IMR-90 (cell line): ENCODE data around the gene STAT3. TPM values are rescaled to one million over a fixed set of nuclear protein-coding genes. Genes with fewer than 3 reads are reported as not detected.

ENCODE experiments used
- ATAC-seq: fragments of 200-7000 bp; cut with Tn5 transposase; 2 replicates; pipeline ENCODE4 v1.9.1; 2020; ENCODE audit warnings: low read depth, mild to moderate bottlenecking, moderate library complexity
- BruUV-seq: library from RNA; stranded (reverse); fragments of 400-500 nt; replicated peaks from 2 replicates; lab custom pipeline; 2021; lab: Mats Ljungman, UMichigan
- CTCF ChIA-PET: fragments of 300-600 bp; formaldehyde crosslinking; extraction: SDS; loops from one replicate; lab custom pipeline; 2021; ENCODE audit warnings: antibody characterized with exemption; lab: Yijun Ruan, JAX
- POLR2A ChIA-PET: fragments of 300-600 bp; sonication (Branson Sonifier 250); formaldehyde crosslinking; loops from one replicate; lab custom pipeline; 2022; ENCODE audit warnings: antibody characterized with exemption; ENCODE audit not compliant: unreplicated experiment; lab: Charles Lee
- DNase-seq: peaks from one replicate; pipeline ENCODE4 v3.0.0; 2013
- H2AFZ ChIP-seq: replicated peaks from 2 replicates; pipeline ENCODE3; 2013; ENCODE audit warnings: low read length, mild to moderate bottlenecking; ENCODE audit not compliant: poor library complexity
- H2AK5ac ChIP-seq: 2 replicates; pipeline ENCODE4 v1.6.1; 2013; ENCODE audit warnings: low read depth, low read length, inconsistent platforms
- H2AK9ac ChIP-seq: replicated peaks from 2 replicates; pipeline ENCODE3; 2013; ENCODE audit warnings: mild to moderate bottlenecking, low read depth, low read length, moderate library complexity; ENCODE audit not compliant: poor library complexity
- H2BK120ac ChIP-seq: 2 replicates; pipeline ENCODE4 v1.6.1; 2013; ENCODE audit warnings: low read depth, low read length, inconsistent platforms
- H2BK15ac ChIP-seq: 3 replicates; pipeline ENCODE4 v1.6.1; 2013; ENCODE audit warnings: low read depth, low read length, inconsistent platforms
- H2BK20ac ChIP-seq: 2 replicates; pipeline ENCODE4 v1.6.1; 2013; ENCODE audit warnings: low read depth, mild to moderate bottlenecking, inconsistent platforms, low read length, moderate library complexity
- H2BK5ac ChIP-seq: 2 replicates; pipeline ENCODE4 v1.6.1; 2013; ENCODE audit warnings: mild to moderate bottlenecking, low read depth, low read length, inconsistent platforms; ENCODE audit not compliant: poor library complexity, severe bottlenecking
- H3K14ac ChIP-seq: replicated peaks from 2 replicates; pipeline ENCODE4 v1.6.1; 2013; ENCODE audit warnings: low read depth, low read length, inconsistent platforms
- H3K18ac ChIP-seq: 2 replicates; pipeline ENCODE4 v1.6.1; 2013; ENCODE audit warnings: low read depth, low read length, control low read depth
- H3K23ac ChIP-seq: 2 replicates; pipeline ENCODE4 v1.6.1; 2013; ENCODE audit warnings: low read depth, low read length, inconsistent platforms
- H3K27ac ChIP-seq: 2 replicates; pipeline ENCODE4 v1.5.1; 2013; ENCODE audit warnings: mild to moderate bottlenecking, control low read depth, low read length; ENCODE audit not compliant: insufficient read depth
- H3K27me3 ChIP-seq: 2 replicates; pipeline ENCODE4 v1.6.1; 2013; ENCODE audit warnings: low read length; ENCODE audit not compliant: control insufficient read depth, insufficient read depth
- H3K36me3 ChIP-seq: 2 replicates; pipeline ENCODE4 v1.6.1; 2013; ENCODE audit warnings: low read length, mixed read lengths; ENCODE audit not compliant: control insufficient read depth, insufficient read depth
- H3K4ac ChIP-seq: 2 replicates; pipeline ENCODE4 v1.6.1; 2013; ENCODE audit warnings: low read depth, low read length, inconsistent platforms
- H3K4me1 ChIP-seq: 2 replicates; pipeline ENCODE4 v1.6.1; 2013; ENCODE audit warnings: low read length, mixed read lengths; ENCODE audit not compliant: control insufficient read depth, insufficient read depth
- H3K4me2 ChIP-seq: 2 replicates; pipeline ENCODE4 v1.6.1; 2013; ENCODE audit warnings: low read depth, mild to moderate bottlenecking, control low read depth, low read length, moderate library complexity
- H3K4me3 ChIP-seq: 2 replicates; pipeline ENCODE4 v1.5.1; 2013; ENCODE audit warnings: low read depth, mild to moderate bottlenecking, control low read depth, low read length, moderate library complexity; ENCODE audit not compliant: insufficient read depth
- H3K56ac ChIP-seq: 2 replicates; pipeline ENCODE4 v1.6.1; 2013; ENCODE audit warnings: low read length, inconsistent platforms; ENCODE audit not compliant: insufficient read depth; ENCODE audit errors: extremely low read depth
- H3K79me1 ChIP-seq, 2 experiments: 2 replicates each; pipeline ENCODE4 v1.6.1; 2013; ENCODE audit warnings: low read length in 2 of 2, inconsistent platforms in 1 of 2, low read depth in 1 of 2
- H3K9ac ChIP-seq: 2 replicates; pipeline ENCODE4 v1.6.1; 2013; ENCODE audit warnings: low read depth, low read length, control low read depth
- H3K9me1 ChIP-seq: 2 replicates; pipeline ENCODE4 v1.6.1; 2013; ENCODE audit warnings: low read length, inconsistent platforms; ENCODE audit not compliant: insufficient read depth
- H3K9me3 ChIP-seq: 2 replicates; pipeline ENCODE4 v1.6.1; 2013; ENCODE audit warnings: low read length; ENCODE audit not compliant: control insufficient read depth, insufficient read depth
- H4K20me1 ChIP-seq: 2 replicates; pipeline ENCODE4 v1.6.1; 2013; ENCODE audit warnings: low read length, inconsistent platforms; ENCODE audit not compliant: insufficient read depth
- H4K5ac ChIP-seq: 2 replicates; pipeline ENCODE4 v1.6.1; 2013; ENCODE audit warnings: mild to moderate bottlenecking, low read depth, low read length, control low read depth
- H4K8ac ChIP-seq, 2 experiments: 2 replicates each; pipeline ENCODE4 v1.6.1; 2013; ENCODE audit warnings: low read depth in 2 of 2, low read length in 2 of 2, control low read depth in 1 of 2, inconsistent platforms in 1 of 2
- H4K91ac ChIP-seq: 2 replicates; pipeline ENCODE4 v1.6.1; 2013; ENCODE audit warnings: low read depth, low read length, inconsistent platforms; ENCODE audit not compliant: insufficient read depth
- BHLHE40 ChIP-seq: fragments of 150-350 bp; IDR thresholded peaks from 2 replicates; pipeline ENCODE4 v1.6.1; 2016; ENCODE audit warnings: mild to moderate bottlenecking, low read depth, low read length
- CEBPB ChIP-seq: IDR thresholded peaks from 2 replicates; pipeline ENCODE4 v1.6.1; 2012; ENCODE audit warnings: low read depth, low read length, improper control_type of control experiment
- CHD1 ChIP-seq: IDR thresholded peaks from 2 replicates; pipeline ENCODE4 v1.6.1; 2012; ENCODE audit warnings: low read depth, low read length, improper control_type of control experiment
- CTCF ChIP-seq: conservative IDR thresholded peaks from 2 replicates; pipeline ENCODE4 v1.5.1; 2012; ENCODE audit warnings: mild to moderate bottlenecking, low read depth, low read length, improper control_type of control experiment
- FOS ChIP-seq: fragments of 150-350 bp; IDR thresholded peaks from 2 replicates; pipeline ENCODE4 v1.6.1; 2016; ENCODE audit warnings: low read depth, low read length
- MAFK ChIP-seq: IDR thresholded peaks from 2 replicates; pipeline ENCODE4 v1.6.1; 2012; ENCODE audit warnings: low read depth, low read length, improper control_type of control experiment
- MAZ ChIP-seq: IDR thresholded peaks from 2 replicates; pipeline ENCODE4 v1.6.1; 2012; ENCODE audit warnings: low read depth, mild to moderate bottlenecking, low read length, improper control_type of control experiment, moderate library complexity, borderline replicate concordance
- MXI1 ChIP-seq: IDR thresholded peaks from 2 replicates; pipeline ENCODE4 v1.6.1; 2012; ENCODE audit warnings: low read depth, mild to moderate bottlenecking, low read length, moderate library complexity, borderline replicate concordance
- NFE2L2 ChIP-seq: fragments of 150-350 bp; IDR thresholded peaks from 2 replicates; pipeline ENCODE4 v1.6.1; 2016; ENCODE audit warnings: low read depth, mild to moderate bottlenecking, low read length
- POLR2A ChIP-seq: IDR thresholded peaks from 2 replicates; pipeline ENCODE4 v1.6.1; 2012; ENCODE audit warnings: mild to moderate bottlenecking, low read depth, low read length
- RAD21 ChIP-seq: IDR thresholded peaks from 2 replicates; pipeline ENCODE4 v1.6.1; 2012; ENCODE audit warnings: low read length, improper control_type of control experiment
- RCOR1 ChIP-seq: IDR thresholded peaks from 2 replicates; pipeline ENCODE4 v1.6.1; 2012; ENCODE audit warnings: mild to moderate bottlenecking, low read length, improper control_type of control experiment; ENCODE audit not compliant: insufficient replicate concordance
- RFX5 ChIP-seq: IDR thresholded peaks from 2 replicates; pipeline ENCODE4 v1.8.0; 2012; ENCODE audit warnings: low read depth, mild to moderate bottlenecking, low read length, moderate library complexity
- SMC3 ChIP-seq: fragments of 150-350 bp; IDR thresholded peaks from 2 replicates; pipeline ENCODE4 v1.6.1; 2016; ENCODE audit warnings: low read depth, mild to moderate bottlenecking, antibody characterized with exemption, low read length, moderate library complexity
- USF2 ChIP-seq: fragments of 150-350 bp; IDR thresholded peaks from 2 replicates; pipeline ENCODE4 v1.6.1; 2017; ENCODE audit warnings: mild to moderate bottlenecking, antibody characterized with exemption, low read length, low read depth
- WGBS, 2 experiments: methylation state at CpG; one replicate each; pipeline versions ENCODE4 v1.1.5 to v1.1.7; 2013; ENCODE audit warnings: missing lambda C conversion rate in 2 of 2; ENCODE audit not compliant: insufficient read length in 1 of 2; ENCODE audit errors: extremely low coverage in 2 of 2; 5-methylcytosine and 5-hydroxymethylcytosine counted together
- dilution Hi-C: fragments of 300-500 bp; cut with HindIII; formaldehyde crosslinking; loops from one replicate; pipeline ENCODE4 v1.14.3; 2018; ENCODE audit warnings: low sequenced_read_pairs; ENCODE audit not compliant: unreplicated experiment
- in situ Hi-C: fragments of 300-500 bp; cut with MboI; formaldehyde crosslinking; loops from 3 replicates; pipeline ENCODE4 v1.14.3; 2019; ENCODE audit warnings: low sequenced_read_pairs, inconsistent platforms, mixed read lengths
- intact Hi-C: fragments of 100-400 bp; cut with micrococcal nuclease; formaldehyde crosslinking; loops from 2 replicates; pipeline ENCODE4 v1.10.0; 2022
- polyA plus RNA-seq, 3 experiments: library from polyadenylated mRNA; depleted of rRNA; stranded (reverse); fragments of >200 nt; gene quantifications; 2 replicates each; pipeline ENCODE4 v1.2.3, GENCODE V29; 2012; ENCODE audit warnings: low replicate concordance in 1 of 3
- total RNA-seq: library from RNA; depleted of rRNA; stranded (reverse); fragments of >200 nt; gene quantifications from 2 replicates; pipeline ENCODE4 v1.2.3, GENCODE V29; 2012
- TF ChIP-seq, protein P1 (sequence below): fragments of 150-350 bp; IDR thresholded peaks from 2 replicates; pipeline ENCODE4 v1.6.1; 2016; ENCODE audit warnings: low read depth, mild to moderate bottlenecking, low read length, moderate library complexity, borderline replicate concordance

STAT3 gene
- total and polyA plus RNA-seq, 2 of the 4 experiments (the other 2 are of a cell fraction) = 47.2 to 66.3 TPM

DNA sequence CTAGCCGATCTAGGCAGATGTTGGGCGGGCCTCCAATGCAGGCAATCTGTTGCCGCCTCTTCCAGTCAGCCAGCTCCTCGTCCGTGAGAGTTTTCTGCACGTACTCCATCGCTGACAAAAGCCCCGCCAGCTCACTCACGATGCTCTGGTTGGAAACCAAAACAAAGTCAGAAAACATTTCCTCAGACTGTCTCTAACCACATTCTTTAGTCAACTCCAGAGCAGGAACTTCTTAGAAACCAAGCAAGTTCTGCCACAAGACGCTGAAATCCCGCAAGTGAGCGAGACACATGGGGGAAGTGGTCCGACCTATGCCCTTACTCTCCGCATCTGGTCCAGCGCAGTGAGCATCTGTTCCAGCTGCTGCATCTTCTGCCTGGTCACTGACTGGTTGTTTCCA lies 50.8 kb downstream of the STAT3 start:
- Histone ChIP-seq H3K4me1 (peaks cover 12% of the 10 kb centered on the region), H3K9me1 (peaks cover 15% of the 10 kb centered on the region), H4K5ac (no peak overlapping the region), H4K8ac (no peak overlapping the region), H3K4ac (no peak overlapping the region), H2AK9ac (no peak overlapping the region), H2BK120ac (no peak overlapping the region), H3K18ac (no peak overlapping the region), H2BK15ac (no peak overlapping the region), H3K4me3 (no peak overlapping the region), H2BK20ac (no peak overlapping the region), H3K36me3 (peaks cover 66% of the 10 kb centered on the region), H3K56ac (no peak overlapping the region), H4K20me1 (peaks cover 21% of the 10 kb centered on the region; the same call in 1 of the 2 replicates), H2BK5ac (no peak overlapping the region), H3K79me1 (peaks cover 36 to 60% of the 10 kb centered on the region in 2 experiments), H3K4me2 (no peak overlapping the region), H2AFZ (no peak overlapping the region), H2AK5ac (no peak overlapping the region), H3K9ac (no peak overlapping the region), H3K23ac (no peak overlapping the region), H3K27me3 (no peaks in the 10 kb centered on the region), H3K14ac (no peak overlapping the region), H3K27ac (no peak overlapping the region), H3K9me3 (no peaks in the 10 kb centered on the region), H4K91ac (no peak overlapping the region)
- dilution Hi-C loops = no loop called here
- WGBS, 2 experiments = 86% methylated on average over 11 of the region's 15 CpGs; no CpG with 5 or more reads in 1 of the 2 experiments
- intact Hi-C loops = no loop called here
- ChIA-PET POLR2A (no interaction called here), CTCF (no interaction called here)
- peak; percentile 81 for DNase-seq
- BruUV-seq = no TSS peak
- ATAC-seq = peak; percentile 56
- TF ChIP-seq RCOR1 (no peak), MAFK (no peak), POLR2A (no peak), CEBPB (no peak), NFE2L2 (no peak), CTCF (no peak), RFX5 (no peak), MXI1 (no peak), CHD1 (no peak), MAZ (no peak), USF2 (no peak), SMC3 (no peak), FOS (no peak), BHLHE40 (no peak; the same call in 1 of the 2 replicates), RAD21 (no peak)
- TF ChIP-seq, protein P1, sequence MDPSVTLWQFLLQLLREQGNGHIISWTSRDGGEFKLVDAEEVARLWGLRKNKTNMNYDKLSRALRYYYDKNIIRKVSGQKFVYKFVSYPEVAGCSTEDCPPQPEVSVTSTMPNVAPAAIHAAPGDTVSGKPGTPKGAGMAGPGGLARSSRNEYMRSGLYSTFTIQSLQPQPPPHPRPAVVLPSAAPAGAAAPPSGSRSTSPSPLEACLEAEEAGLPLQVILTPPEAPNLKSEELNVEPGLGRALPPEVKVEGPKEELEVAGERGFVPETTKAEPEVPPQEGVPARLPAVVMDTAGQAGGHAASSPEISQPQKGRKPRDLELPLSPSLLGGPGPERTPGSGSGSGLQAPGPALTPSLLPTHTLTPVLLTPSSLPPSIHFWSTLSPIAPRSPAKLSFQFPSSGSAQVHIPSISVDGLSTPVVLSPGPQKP = no peak
- in situ Hi-C loops = no loop called here
